GM18861 (cell line): ENCODE results near the gene DNAJC4.

Experiments used
- ATAC-seq: cut with Tn5 transposase; IDR thresholded peaks from one replicate; pipeline ENCODE4 v1.9.1; 2021; ENCODE audit not compliant: unreplicated experiment

Gene DNAJC4

GRCh38 chr11:64255135-64256128 lies 25.1 kb downstream of the DNAJC4 start:
- no peak for ATAC-seq

GRCh38 chr11:64256300-64256699 lies 26.0 kb downstream of the DNAJC4 start:
- ATAC-seq = no peak

GRCh38 chr11:64258356-64258755 lies 28.0 kb downstream of the DNAJC4 start:
- no peak for ATAC-seq

- no peak for ATAC-seq
These were observed 28.7 kb downstream of the DNAJC4 start for GRCh38 chr11:64258946-64259532.

GRCh38 chr11:64259533-64260067 lies 29.3 kb downstream of the DNAJC4 start:
- ATAC-seq = no peak

GRCh38 chr11:64260147-64260708 lies 29.9 kb downstream of the DNAJC4 start:
- ATAC-seq = no peak

- no peak for ATAC-seq
These were observed 31.3 kb downstream of the DNAJC4 start for GRCh38 chr11:64261556-64262080.

- no peak for ATAC-seq
These were observed 32.1 kb downstream of the DNAJC4 start for GRCh38 chr11:64262271-64263002.

- no peak for ATAC-seq
These were observed 32.9 kb downstream of the DNAJC4 start for GRCh38 chr11:64263021-64263946.

- ATAC-seq = no peak
These were observed 33.6 kb downstream of the DNAJC4 start for GRCh38 chr11:64263947-64264317.

GRCh38 chr11:64264371-64264852 lies 34.1 kb downstream of the DNAJC4 start:
- no peak for ATAC-seq

GRCh38 chr11:64265176-64266160 lies 35.1 kb downstream of the DNAJC4 start:
- no peak for ATAC-seq

- ATAC-seq = no peak
These were observed 36.0 kb downstream of the DNAJC4 start for GRCh38 chr11:64266339-64266738.

GRCh38 chr11:64267207-64267945 lies 37.0 kb downstream of the DNAJC4 start:
- ATAC-seq = no peak

GRCh38 chr11:64268025-64268892 lies 37.9 kb downstream of the DNAJC4 start:
- ATAC-seq = no peak

- ATAC-seq = peak; percentile 17
These were observed 38.7 kb downstream of the DNAJC4 start for GRCh38 chr11:64268893-64269539.
